OCI-LY1 (cell line): ENCODE results near the gene CATSPER3.

ENCODE experiments used
- H2AFZ ChIP-seq: fragments of 200-600 bp; sonication (generic), shearing (Covaris generic); 2 replicates; pipeline ENCODE4 v1.6.0; 2014; ENCODE audit warnings: antibody characterized with exemption, mild to moderate bottlenecking, low read length
- H3F3A ChIP-seq: fragments of 200-600 bp; sonication (generic), shearing (Covaris generic); 2 replicates; pipeline ENCODE4 v1.6.0; 2014; ENCODE audit warnings: mild to moderate bottlenecking, antibody characterized with exemption, low read length, moderate library complexity; ENCODE audit not compliant: insufficient read depth
- H3K27ac ChIP-seq: fragments of 200-600 bp; sonication (generic); 2 replicates; pipeline ENCODE4 v1.5.1; 2014; ENCODE audit warnings: low read length, mixed run types, mild to moderate bottlenecking, low read depth; ENCODE audit not compliant: poor library complexity, severe bottlenecking
- H3K27me3 ChIP-seq: fragments of 200-600 bp; sonication (generic); 2 replicates; pipeline ENCODE4 v1.6.0; 2014; ENCODE audit warnings: antibody characterized with exemption, mild to moderate bottlenecking, low read length, moderate library complexity; ENCODE audit not compliant: insufficient read depth
- H3K36me3 ChIP-seq: fragments of 200-600 bp; sonication (generic); 2 replicates; pipeline ENCODE4 v1.6.1; 2014; ENCODE audit warnings: mild to moderate bottlenecking, antibody characterized with exemption, low read length, moderate library complexity, mixed read lengths; ENCODE audit not compliant: insufficient read depth
- H3K4me1 ChIP-seq: fragments of 200-600 bp; sonication (generic); 2 replicates; pipeline ENCODE4 v1.5.1; 2014; ENCODE audit warnings: mild to moderate bottlenecking, low read length, moderate library complexity; ENCODE audit not compliant: insufficient read depth, severe bottlenecking
- H3K4me2 ChIP-seq: fragments of 200-600 bp; sonication (generic), shearing (Covaris generic); 2 replicates; pipeline ENCODE4 v1.6.1; 2014; ENCODE audit warnings: low read length
- H3K4me3 ChIP-seq: fragments of 200-600 bp; sonication (generic); 2 replicates; pipeline ENCODE4 v1.5.1; 2014; ENCODE audit warnings: low read length, low read depth, mild to moderate bottlenecking, mixed read lengths; ENCODE audit not compliant: poor library complexity, severe bottlenecking
- H3K79me2 ChIP-seq: fragments of 200-600 bp; shearing (Covaris generic); 2 replicates; pipeline ENCODE4 v1.6.1; 2016; ENCODE audit warnings: mixed run types, low read length, mixed read lengths; ENCODE audit not compliant: insufficient read depth
- H3K9ac ChIP-seq: fragments of 200-600 bp; sonication (generic), shearing (Covaris generic); 2 replicates; pipeline ENCODE4 v1.6.1; 2014; ENCODE audit warnings: mild to moderate bottlenecking, low read length, mixed read lengths
- H3K9me2 ChIP-seq: fragments of 200-600 bp; sonication (generic), shearing (Covaris generic); 2 replicates; pipeline ENCODE4 v1.6.1; 2014; ENCODE audit warnings: low read depth, mild to moderate bottlenecking, low read length, mixed read lengths
- H3K9me3 ChIP-seq: fragments of 200-600 bp; shearing (Covaris generic); 2 replicates; pipeline ENCODE4 v1.6.1; 2014; ENCODE audit warnings: low read length, mixed read lengths
- H4K20me1 ChIP-seq: fragments of 200-600 bp; sonication (generic), shearing (Covaris generic); 2 replicates; pipeline ENCODE4 v1.6.0; 2016; ENCODE audit warnings: mild to moderate bottlenecking, low read length; ENCODE audit not compliant: insufficient read depth
- CTCF ChIP-seq: fragments of 200-600 bp; sonication (generic), shearing (Covaris generic); IDR thresholded peaks from 2 replicates; pipeline ENCODE4 v1.5.1; 2017; ENCODE audit warnings: mild to moderate bottlenecking, antibody characterized with exemption, low read length, moderate library complexity, mixed read lengths
- EZH2 ChIP-seq: fragments of 200-600 bp; sonication (generic), shearing (Covaris generic); IDR thresholded peaks from 2 replicates; pipeline ENCODE4 v1.8.0; 2017; ENCODE audit warnings: borderline replicate concordance, mixed run types, mild to moderate bottlenecking, antibody characterized with exemption, low read length, moderate library complexity, mixed read lengths

The CATSPER3 gene

GRCh38 chr5:135060021-135060420 lies 92.3 kb downstream of the CATSPER3 start:
- no peak overlapping the region for H3K4me3 ChIP-seq
- no peaks in the 10 kb centered on the region for H3F3A ChIP-seq
- H3K9ac ChIP-seq = no peak overlapping the region
- H3K36me3 ChIP-seq = no peaks in the 10 kb centered on the region
- no peak overlapping the region for H2AFZ ChIP-seq
- peaks cover 11% of the 10 kb centered on the region for H3K4me1 ChIP-seq
- H3K27ac ChIP-seq = no peak overlapping the region
- H3K9me2 ChIP-seq = no peaks in the 10 kb centered on the region
- no peak overlapping the region for H3K4me2 ChIP-seq
- no peaks in the 10 kb centered on the region for H4K20me1 ChIP-seq
- no peaks in the 10 kb centered on the region for H3K9me3 ChIP-seq
- no peak for TF ChIP-seq EZH2
- TF ChIP-seq CTCF = no peak
- H3K79me2 ChIP-seq = no peaks in the 10 kb centered on the region
- H3K27me3 ChIP-seq = no peaks in the 10 kb centered on the region

GRCh38 chr5:135061001-135061400 lies 93.3 kb downstream of the CATSPER3 start:
- Histone ChIP-seq H3K27me3 (no peaks in the 10 kb centered on the region), H3K4me3 (no peak overlapping the region), H3K4me1 (peaks cover 2% of the 10 kb centered on the region), H4K20me1 (no peaks in the 10 kb centered on the region), H3K9ac (no peak overlapping the region), H3K79me2 (no peaks in the 10 kb centered on the region), H3K9me2 (no peaks in the 10 kb centered on the region), H2AFZ (no peak overlapping the region), H3K36me3 (no peaks in the 10 kb centered on the region), H3K27ac (no peak overlapping the region), H3K4me2 (no peak overlapping the region), H3F3A (no peaks in the 10 kb centered on the region), H3K9me3 (no peaks in the 10 kb centered on the region)
- TF ChIP-seq CTCF (no peak), EZH2 (no peak)
